ENCODE results near the gene GRK3.
A peak's percentile ranks its signal among the peaks of the same experiment; 100 is the strongest.

The GRK3 gene

GRCh38 chr22:25669253-25670069 is 105.0 kb downstream of the GRK3 start:
- Histone ChIP-seq H3K4me1 (ENCODE audit: control insufficient read depth, insufficient read depth, low read length) (peaks cover 44% of the 10 kb centered on the region), H3K27me3 (replicated peaks; ENCODE audit: control insufficient read depth, insufficient read depth, low read length) (no peaks in the 10 kb centered on the region), H3K4me3 (ENCODE audit: low read length) (no peak overlapping the region), H3K36me3 (ENCODE audit: control insufficient read depth, insufficient read depth, low read length, severe bottlenecking) (peaks cover 11% of the 10 kb centered on the region), H3K9me3 (ENCODE audit: control insufficient read depth, low read length) (no peaks in the 10 kb centered on the region), H3K9ac (ENCODE audit: low read length) (no peak overlapping the region)
- DNase-seq (ENCODE audit: low read depth): no peak

GRCh38 chr22:25670070-25670461 is 105.6 kb downstream of the GRK3 start:
- Histone ChIP-seq H3K27me3 (replicated peaks; ENCODE audit: control insufficient read depth, insufficient read depth, low read length) (no peaks in the 10 kb centered on the region), H3K4me3 (ENCODE audit: low read length) (no peak overlapping the region), H3K9ac (ENCODE audit: low read length) (no peak overlapping the region), H3K9me3 (ENCODE audit: control insufficient read depth, low read length) (no peaks in the 10 kb centered on the region), H3K36me3 (ENCODE audit: control insufficient read depth, insufficient read depth, low read length, severe bottlenecking) (peaks cover 14% of the 10 kb centered on the region), H3K4me1 (ENCODE audit: control insufficient read depth, insufficient read depth, low read length) (peaks cover 44% of the 10 kb centered on the region)
- DNase-seq (ENCODE audit: low read depth): no peak

GRCh38 chr22:25672289-25673084 is 108.0 kb downstream of the GRK3 start:
- DNase-seq (ENCODE audit: low read depth): peak; percentile 30
- peaks cover 24% of the 10 kb centered on the region for H3K4me1 ChIP-seq (ENCODE audit: control insufficient read depth, insufficient read depth, low read length)
- peaks cover 25% of the 10 kb centered on the region for H3K36me3 ChIP-seq (ENCODE audit: control insufficient read depth, insufficient read depth, low read length, severe bottlenecking)
- H3K9ac ChIP-seq (ENCODE audit: low read length): no peak overlapping the region
- no peaks in the 10 kb centered on the region for H3K27me3 ChIP-seq (replicated peaks; ENCODE audit: control insufficient read depth, insufficient read depth, low read length)
- no peak overlapping the region for H3K4me3 ChIP-seq (ENCODE audit: low read length)
- no peaks in the 10 kb centered on the region for H3K9me3 ChIP-seq (ENCODE audit: control insufficient read depth, low read length)

GRCh38 chr22:25673713-25674112 is 109.2 kb downstream of the GRK3 start:
- no peak overlapping the region for H3K4me3 ChIP-seq (ENCODE audit: low read length)
- H3K4me1 ChIP-seq (ENCODE audit: control insufficient read depth, insufficient read depth, low read length): peaks cover 13% of the 10 kb centered on the region
- no peak for DNase-seq (ENCODE audit: low read depth)
- no peaks in the 10 kb centered on the region for H3K27me3 ChIP-seq (replicated peaks; ENCODE audit: control insufficient read depth, insufficient read depth, low read length)
- no peak overlapping the region for H3K9ac ChIP-seq (ENCODE audit: low read length)
- peaks cover 25% of the 10 kb centered on the region for H3K36me3 ChIP-seq (ENCODE audit: control insufficient read depth, insufficient read depth, low read length, severe bottlenecking)
- no peaks in the 10 kb centered on the region for H3K9me3 ChIP-seq (ENCODE audit: control insufficient read depth, low read length)

- Histone ChIP-seq H3K9me3 (ENCODE audit: control insufficient read depth, low read length) (no peaks in the 10 kb centered on the region), H3K9ac (ENCODE audit: low read length) (no peak overlapping the region), H3K36me3 (ENCODE audit: control insufficient read depth, insufficient read depth, low read length, severe bottlenecking) (peaks cover 40% of the 10 kb centered on the region), H3K27me3 (replicated peaks; ENCODE audit: control insufficient read depth, insufficient read depth, low read length) (no peaks in the 10 kb centered on the region), H3K4me3 (ENCODE audit: low read length) (no peak overlapping the region), H3K4me1 (ENCODE audit: control insufficient read depth, insufficient read depth, low read length) (no peaks in the 10 kb centered on the region)
- no peak for DNase-seq (ENCODE audit: low read depth)
Measured at GRCh38 chr22:25677631-25678030, 113.2 kb downstream of the GRK3 start.

GRCh38 chr22:25680051-25680450 is 115.6 kb downstream of the GRK3 start:
- Histone ChIP-seq H3K9me3 (ENCODE audit: control insufficient read depth, low read length) (no peaks in the 10 kb centered on the region), H3K9ac (ENCODE audit: low read length) (no peak overlapping the region), H3K4me1 (ENCODE audit: control insufficient read depth, insufficient read depth, low read length) (no peaks in the 10 kb centered on the region), H3K4me3 (ENCODE audit: low read length) (no peak overlapping the region), H3K27me3 (replicated peaks; ENCODE audit: control insufficient read depth, insufficient read depth, low read length) (no peaks in the 10 kb centered on the region), H3K36me3 (ENCODE audit: control insufficient read depth, insufficient read depth, low read length, severe bottlenecking) (peaks cover 31% of the 10 kb centered on the region)
- no peak for DNase-seq (ENCODE audit: low read depth)

GRCh38 chr22:25680956-25681355 is 116.5 kb downstream of the GRK3 start:
- no peak for DNase-seq (ENCODE audit: low read depth)
- no peaks in the 10 kb centered on the region for H3K4me1 ChIP-seq (ENCODE audit: control insufficient read depth, insufficient read depth, low read length)
- no peaks in the 10 kb centered on the region for H3K27me3 ChIP-seq (replicated peaks; ENCODE audit: control insufficient read depth, insufficient read depth, low read length)
- no peaks in the 10 kb centered on the region for H3K9me3 ChIP-seq (ENCODE audit: control insufficient read depth, low read length)
- no peak overlapping the region for H3K4me3 ChIP-seq (ENCODE audit: low read length)
- H3K36me3 ChIP-seq (ENCODE audit: control insufficient read depth, insufficient read depth, low read length, severe bottlenecking): peaks cover 22% of the 10 kb centered on the region
- no peak overlapping the region for H3K9ac ChIP-seq (ENCODE audit: low read length)

- no peak overlapping the region for H3K9ac ChIP-seq (ENCODE audit: low read length)
- no peak for DNase-seq (ENCODE audit: low read depth)
- H3K27me3 ChIP-seq (replicated peaks; ENCODE audit: control insufficient read depth, insufficient read depth, low read length): no peaks in the 10 kb centered on the region
- H3K4me1 ChIP-seq (ENCODE audit: control insufficient read depth, insufficient read depth, low read length): no peaks in the 10 kb centered on the region
- H3K36me3 ChIP-seq (ENCODE audit: control insufficient read depth, insufficient read depth, low read length, severe bottlenecking): peaks cover 21% of the 10 kb centered on the region
- no peaks in the 10 kb centered on the region for H3K9me3 ChIP-seq (ENCODE audit: control insufficient read depth, low read length)
- no peak overlapping the region for H3K4me3 ChIP-seq (ENCODE audit: low read length)
Measured at GRCh38 chr22:25682109-25682508, 117.6 kb downstream of the GRK3 start.

- Histone ChIP-seq H3K9me3 (ENCODE audit: control insufficient read depth, low read length) (no peaks in the 10 kb centered on the region), H3K4me3 (ENCODE audit: low read length) (no peak overlapping the region), H3K4me1 (ENCODE audit: control insufficient read depth, insufficient read depth, low read length) (no peaks in the 10 kb centered on the region), H3K27me3 (replicated peaks; ENCODE audit: control insufficient read depth, insufficient read depth, low read length) (no peaks in the 10 kb centered on the region), H3K36me3 (ENCODE audit: control insufficient read depth, insufficient read depth, low read length, severe bottlenecking) (peaks cover 49% of the 10 kb centered on the region), H3K9ac (ENCODE audit: low read length) (no peak overlapping the region)
- no peak for DNase-seq (ENCODE audit: low read depth)
Measured at GRCh38 chr22:25688627-25689026, 124.2 kb downstream of the GRK3 start.

GRCh38 chr22:25689631-25690030 is 125.2 kb downstream of the GRK3 start:
- Histone ChIP-seq H3K4me3 (ENCODE audit: low read length) (no peak overlapping the region), H3K9me3 (ENCODE audit: control insufficient read depth, low read length) (no peaks in the 10 kb centered on the region), H3K4me1 (ENCODE audit: control insufficient read depth, insufficient read depth, low read length) (no peaks in the 10 kb centered on the region), H3K9ac (ENCODE audit: low read length) (no peak overlapping the region), H3K27me3 (replicated peaks; ENCODE audit: control insufficient read depth, insufficient read depth, low read length) (no peaks in the 10 kb centered on the region), H3K36me3 (ENCODE audit: control insufficient read depth, insufficient read depth, low read length, severe bottlenecking) (peaks cover 57% of the 10 kb centered on the region)
- no peak for DNase-seq (ENCODE audit: low read depth)

GRCh38 chr22:25690798-25691197 is 126.3 kb downstream of the GRK3 start:
- Histone ChIP-seq H3K4me1 (ENCODE audit: control insufficient read depth, insufficient read depth, low read length) (no peaks in the 10 kb centered on the region), H3K36me3 (ENCODE audit: control insufficient read depth, insufficient read depth, low read length, severe bottlenecking) (peaks cover 67% of the 10 kb centered on the region), H3K4me3 (ENCODE audit: low read length) (no peak overlapping the region), H3K9me3 (ENCODE audit: control insufficient read depth, low read length) (no peaks in the 10 kb centered on the region), H3K9ac (ENCODE audit: low read length) (no peak overlapping the region), H3K27me3 (replicated peaks; ENCODE audit: control insufficient read depth, insufficient read depth, low read length) (no peaks in the 10 kb centered on the region)
- DNase-seq (ENCODE audit: low read depth): no peak

All from adipocyte (in vitro differentiated cells).